Neuronal stem cell (in vitro differentiated cells): ENCODE measurements around the gene NLRC3.
A peak's percentile ranks its signal among the peaks of the same experiment; 100 is the strongest.
"Not testable (repeated sequence)": the region's sequence is repeated elsewhere in the genome, so short reads cannot be mapped to it uniquely, and the experiment has no call there.

Experiments
- DNase-seq: peaks from one replicate; pipeline ENCODE4 v3.0.0-alpha.2; 2013; ENCODE audit warnings: low spot score
- H2AFZ ChIP-seq: one replicate; pipeline ENCODE4 v1.6.1; 2013; ENCODE audit warnings: mild to moderate bottlenecking, low read length, inconsistent platforms
- H2AK5ac ChIP-seq: 2 replicates; pipeline ENCODE4 v1.6.1; 2013; ENCODE audit warnings: low read depth, mild to moderate bottlenecking, inconsistent platforms, low read length, moderate library complexity, mixed read lengths
- H2BK120ac ChIP-seq: 2 replicates; pipeline ENCODE4 v1.6.1; 2013; ENCODE audit warnings: low read depth, mild to moderate bottlenecking, inconsistent platforms, low read length, moderate library complexity, mixed read lengths
- H2BK12ac ChIP-seq: one replicate; pipeline ENCODE4 v1.6.1; 2013; ENCODE audit warnings: low read length, inconsistent platforms
- H2BK15ac ChIP-seq: 2 replicates; pipeline ENCODE4 v1.6.1; 2013; ENCODE audit warnings: mild to moderate bottlenecking, low read length, inconsistent platforms, mixed read lengths
- H2BK5ac ChIP-seq: one replicate; pipeline ENCODE4 v1.6.1; 2013; ENCODE audit warnings: inconsistent platforms, mild to moderate bottlenecking, low read length, moderate library complexity
- H3K14ac ChIP-seq: one replicate; pipeline ENCODE4 v1.6.1; 2013; ENCODE audit warnings: low read length, inconsistent platforms
- H3K18ac ChIP-seq: 2 replicates; pipeline ENCODE4 v1.6.1; 2013; ENCODE audit warnings: low read length, inconsistent platforms
- H3K23ac ChIP-seq: 2 replicates; pipeline ENCODE4 v1.6.1; 2013; ENCODE audit warnings: low read depth, mild to moderate bottlenecking, mixed read lengths, low read length, inconsistent platforms; ENCODE audit not compliant: poor library complexity
- H3K27ac ChIP-seq: replicated peaks from 3 replicates; pipeline ENCODE4 v1.5.1; 2013; ENCODE audit warnings: low read length, inconsistent platforms
- H3K27me3 ChIP-seq, 3 experiments: 2 replicates each; pipeline ENCODE4 v1.6.1; 2013; ENCODE audit warnings: low read length in 3 of 3, mild to moderate bottlenecking in 2 of 3, inconsistent platforms in 1 of 3, low read depth in 1 of 3, mixed read lengths in 1 of 3, moderate library complexity in 1 of 3; ENCODE audit not compliant: control insufficient read depth in 3 of 3, insufficient read depth in 3 of 3
- H3K36me3 ChIP-seq, 2 donors: replicated peaks in 1 of 2; 2 replicates each; pipeline ENCODE4 v1.6.1; 2013; ENCODE audit warnings: low read length in 2 of 2; ENCODE audit not compliant: control insufficient read depth in 2 of 2, insufficient read depth in 2 of 2
- H3K4ac ChIP-seq: 2 replicates; pipeline ENCODE4 v1.6.1; 2013; ENCODE audit warnings: inconsistent platforms, mild to moderate bottlenecking, low read length, moderate library complexity
- H3K4me1 ChIP-seq, 2 donors: 1 replicate in 1 of 2; 2 replicates in 1 of 2; pipeline ENCODE4 v1.6.1; 2013; ENCODE audit warnings: low read length in 2 of 2, low read depth in 1 of 2; ENCODE audit not compliant: control insufficient read depth in 2 of 2, insufficient read depth in 1 of 2
- H3K4me2 ChIP-seq: one replicate; pipeline ENCODE4 v1.6.1; 2013; ENCODE audit warnings: mild to moderate bottlenecking, low read length, inconsistent platforms; ENCODE audit not compliant: insufficient read depth, poor library complexity, severe bottlenecking
- H3K4me3 ChIP-seq, 2 donors: 2 replicates each; pipeline ENCODE4 v1.5.1; 2013; ENCODE audit warnings: low read length in 2 of 2, mild to moderate bottlenecking in 2 of 2, inconsistent platforms in 1 of 2, moderate library complexity in 1 of 2
- H3K79me1 ChIP-seq: one replicate; pipeline ENCODE4 v1.6.1; 2013; ENCODE audit warnings: low read depth, mild to moderate bottlenecking, inconsistent platforms, low read length, moderate library complexity
- H3K9ac ChIP-seq: one replicate; pipeline ENCODE4 v1.6.1; 2013; ENCODE audit warnings: mild to moderate bottlenecking, low read depth, low read length, inconsistent platforms; ENCODE audit not compliant: poor library complexity
- H3K9me3 ChIP-seq, 2 donors: replicated peaks in 1 of 2; 2 replicates each; pipeline versions ENCODE3 to v1.6.1; 2013; ENCODE audit warnings: low read length in 2 of 2, mild to moderate bottlenecking in 2 of 2, inconsistent platforms in 1 of 2, low read depth in 1 of 2, mixed read lengths in 1 of 2, moderate library complexity in 1 of 2; ENCODE audit not compliant: control insufficient read depth in 2 of 2, insufficient read depth in 1 of 2
- H4K8ac ChIP-seq: one replicate; pipeline ENCODE4 v1.6.1; 2013; ENCODE audit warnings: low read depth, mild to moderate bottlenecking, inconsistent platforms, low read length, moderate library complexity
- H4K91ac ChIP-seq: one replicate; pipeline ENCODE4 v1.6.1; 2013; ENCODE audit warnings: low read length, low read depth, mild to moderate bottlenecking, inconsistent platforms; ENCODE audit not compliant: poor library complexity
- WGBS, 2 donors: extraction: QIAGEN DNeasy Blood & Tissue Kit; methylation state at CpG; one replicate each; pipeline ENCODE4 v1.1.7; 2013; ENCODE audit warnings: missing lambda C conversion rate in 2 of 2, mixed read lengths in 1 of 2; ENCODE audit not compliant: insufficient read length in 2 of 2, insufficient replicate concordance in 1 of 2; ENCODE audit errors: extremely low coverage in 2 of 2; 5-methylcytosine and 5-hydroxymethylcytosine counted together

Gene NLRC3

DNA sequence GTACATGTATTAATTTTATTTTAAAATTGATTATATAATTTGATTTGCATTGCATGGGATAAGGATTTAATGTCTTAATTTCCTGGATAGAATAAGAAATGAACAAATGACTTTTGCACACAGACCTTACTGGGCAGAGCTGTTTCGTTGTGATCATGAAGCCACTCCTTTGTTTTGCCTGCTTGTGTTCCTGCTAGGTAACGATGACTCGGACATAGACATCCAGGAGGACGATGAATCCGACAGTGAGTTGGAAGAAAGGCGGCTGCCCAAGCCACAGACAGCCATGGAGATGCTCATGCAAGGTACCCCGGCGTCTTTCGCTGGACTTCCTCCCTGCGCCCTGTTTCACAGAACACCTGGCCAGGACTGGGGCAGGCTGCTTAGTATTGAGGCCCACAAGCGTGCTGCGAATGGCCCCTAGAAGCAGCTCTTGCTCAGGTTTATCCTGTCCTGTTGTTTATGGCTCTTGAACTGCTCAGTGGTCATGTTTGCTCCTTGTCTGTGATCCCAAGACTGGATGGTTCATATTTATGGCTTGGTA, 46.8 kb downstream of the NLRC3 start:
- WGBS, 2 donors, result no CpG with 5 or more reads among the region's 12 CpGs

DNA sequence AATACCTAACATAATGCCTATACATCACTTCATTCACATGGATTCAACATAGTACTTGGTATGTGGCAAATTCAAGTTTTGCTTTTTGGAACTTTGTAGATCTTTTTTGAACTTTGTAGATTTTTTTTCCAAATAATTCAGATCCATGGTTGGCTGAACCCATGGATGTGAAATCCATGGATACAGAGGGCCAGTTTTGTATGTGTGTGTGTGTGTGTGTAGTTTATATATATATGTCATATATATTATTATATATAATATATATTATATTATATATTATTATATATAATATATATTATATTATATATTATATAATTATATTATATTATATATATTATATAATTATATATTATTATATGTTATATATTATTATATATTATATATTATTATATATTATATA, 48.0 kb downstream of the NLRC3 start:
- DNase-seq, result no peak
- no peak overlapping the region for H3K27ac ChIP-seq
- H3K27me3 ChIP-seq, result no peaks in the 10 kb centered on the region
- no peaks in the 10 kb centered on the region for H3K4me1 ChIP-seq
- no peak overlapping the region for H2AFZ ChIP-seq
- H3K4ac ChIP-seq, result no peak overlapping the region
- no peak overlapping the region for H3K23ac ChIP-seq
- peaks cover 31 to 89% of the 10 kb centered on the region in 2 donors for H3K36me3 ChIP-seq
- no peak overlapping the region for H2BK12ac ChIP-seq
- no peak overlapping the region for H2BK5ac ChIP-seq
- no peak overlapping the region for H2BK15ac ChIP-seq
- peaks cover 2 to 22% of the 10 kb centered on the region in 2 donors for H3K9me3 ChIP-seq
- no peak overlapping the region for H3K4me3 ChIP-seq
- H3K79me1 ChIP-seq, result no peaks in the 10 kb centered on the region
- H2AK5ac ChIP-seq, result no peak overlapping the region
- H3K4me2 ChIP-seq, result no peak overlapping the region
- no peak overlapping the region for H3K18ac ChIP-seq
- no peak overlapping the region for H3K14ac ChIP-seq
- no peak overlapping the region for H4K91ac ChIP-seq
- no peak overlapping the region for H2BK120ac ChIP-seq
- H3K9ac ChIP-seq, result no peak overlapping the region
- H4K8ac ChIP-seq, result no peak overlapping the region

More for the DNA sequence above, 46.8 kb downstream of the NLRC3 start:
- no peak overlapping the region for H4K8ac ChIP-seq
- no peak overlapping the region for H3K23ac ChIP-seq
- H3K36me3 ChIP-seq, result peaks cover 33 to 90% of the 10 kb centered on the region in 2 donors
- DNase-seq, result no peak
- H3K9ac ChIP-seq, result peak overlapping the region; percentile 7
- no peak overlapping the region for H2BK5ac ChIP-seq
- peak overlapping the region in 1 of 2 donors; percentile 59 for H3K4me3 ChIP-seq
- no peak overlapping the region for H2BK12ac ChIP-seq
- no peak overlapping the region for H3K18ac ChIP-seq
- H2BK15ac ChIP-seq, result no peak overlapping the region
- no peak overlapping the region for H2BK120ac ChIP-seq
- no peak overlapping the region for H4K91ac ChIP-seq
- H2AK5ac ChIP-seq, result no peak overlapping the region
- no peak overlapping the region for H3K4ac ChIP-seq
- H3K4me2 ChIP-seq, result no peak overlapping the region
- no peaks in the 10 kb centered on the region for H3K27me3 ChIP-seq
- no peak overlapping the region for H3K14ac ChIP-seq
- no peak overlapping the region for H2AFZ ChIP-seq
- no peaks in the 10 kb centered on the region for H3K4me1 ChIP-seq
- no peak overlapping the region for H3K27ac ChIP-seq
- H3K9me3 ChIP-seq, result peaks cover 2 to 22% of the 10 kb centered on the region in 2 donors
- no peaks in the 10 kb centered on the region for H3K79me1 ChIP-seq

DNA sequence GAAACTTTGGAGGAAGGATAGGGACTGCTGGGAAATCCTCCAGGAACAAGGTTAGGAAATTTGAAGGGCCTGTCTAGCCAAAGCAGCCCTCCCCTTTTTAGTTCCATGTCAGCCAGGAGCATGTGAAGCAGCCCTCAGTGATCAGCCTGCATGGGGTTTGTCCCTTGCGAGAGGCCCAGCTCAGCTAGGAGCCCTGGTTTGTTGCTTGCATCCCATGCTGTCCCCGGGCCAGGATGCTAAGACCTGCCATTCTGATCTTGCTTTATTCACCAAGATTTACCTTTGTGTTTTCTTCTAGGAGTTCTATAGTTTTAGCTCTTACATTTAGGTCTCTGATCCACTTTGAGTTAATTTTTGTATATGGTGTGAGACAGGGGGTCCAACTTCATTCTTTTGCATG, 48.8 kb downstream of the NLRC3 start:
- Histone ChIP-seq H2AFZ (no peak overlapping the region), H3K18ac (no peak overlapping the region)

DNA sequence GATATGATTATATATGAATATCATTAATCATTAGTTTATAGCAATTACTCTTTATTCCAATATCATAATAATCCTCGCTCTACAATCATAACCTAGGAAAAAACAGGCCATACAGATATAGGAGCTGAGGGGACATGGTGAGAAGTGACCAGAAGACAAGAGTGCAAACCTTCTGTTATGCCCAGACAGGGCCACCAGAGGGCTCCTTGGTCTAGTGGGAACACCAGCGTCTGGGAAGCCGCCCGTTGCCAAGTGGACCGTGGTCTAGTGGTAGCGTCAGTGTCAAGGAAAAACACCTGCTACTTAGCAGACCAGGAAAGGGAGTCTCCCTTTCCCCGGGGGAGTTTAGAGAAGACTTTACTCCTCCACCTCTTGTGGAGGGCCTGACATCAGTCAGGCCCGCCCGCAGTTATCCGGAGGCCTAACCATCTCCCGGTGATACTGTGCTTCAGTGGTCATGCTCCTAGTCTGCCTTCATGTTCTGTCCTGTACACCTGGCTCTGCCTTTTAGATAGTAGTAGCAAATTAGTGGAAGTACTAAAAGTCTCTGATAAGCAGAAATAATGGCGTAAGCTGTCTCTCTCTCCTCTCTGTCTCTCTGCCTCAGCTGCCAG, 49.9 kb downstream of the NLRC3 start:
- not testable (repeated sequence) for H3K14ac ChIP-seq, H2BK12ac ChIP-seq, H3K4me1 ChIP-seq, H4K91ac ChIP-seq, H3K27me3 ChIP-seq, H3K23ac ChIP-seq, DNase-seq, H3K79me1 ChIP-seq, H4K8ac ChIP-seq, H3K9ac ChIP-seq, H3K4me3 ChIP-seq, H2BK15ac ChIP-seq, H2BK120ac ChIP-seq, H2AFZ ChIP-seq, H2BK5ac ChIP-seq, H2AK5ac ChIP-seq, H3K4me2 ChIP-seq, H3K4ac ChIP-seq, H3K27ac ChIP-seq, H3K18ac ChIP-seq
- Histone ChIP-seq H3K9me3 (peaks cover 2 to 22% of the 10 kb centered on the region in 2 donors), H3K36me3 (peaks cover 21 to 89% of the 10 kb centered on the region in 2 donors)
- no CpG with 5 or more reads among the region's 12 CpGs for WGBS, 2 donors

More for the DNA sequence above, 48.8 kb downstream of the NLRC3 start:
- H3K36me3 ChIP-seq, result peaks cover 25 to 89% of the 10 kb centered on the region in 2 donors
- H2AK5ac ChIP-seq, result no peak overlapping the region
- H4K91ac ChIP-seq, result no peak overlapping the region
- H3K4me3 ChIP-seq, result no peak overlapping the region
- H4K8ac ChIP-seq, result no peak overlapping the region
- H3K79me1 ChIP-seq, result no peaks in the 10 kb centered on the region
- H3K4me2 ChIP-seq, result no peak overlapping the region
- no peak overlapping the region for H3K14ac ChIP-seq
- no peaks in the 10 kb centered on the region for H3K4me1 ChIP-seq
- H2BK15ac ChIP-seq, result no peak overlapping the region
- DNase-seq, result no peak
- H3K27ac ChIP-seq, result no peak overlapping the region
- WGBS, 2 donors, result no CpG with 5 or more reads among the region's 2 CpGs
- peaks cover 2 to 22% of the 10 kb centered on the region in 2 donors for H3K9me3 ChIP-seq
- H3K9ac ChIP-seq, result no peak overlapping the region
- no peak overlapping the region for H3K4ac ChIP-seq
- no peak overlapping the region for H2BK5ac ChIP-seq
- H2BK12ac ChIP-seq, result no peak overlapping the region
- no peak overlapping the region for H3K23ac ChIP-seq
- H3K27me3 ChIP-seq, result no peaks in the 10 kb centered on the region
- no peak overlapping the region for H2BK120ac ChIP-seq
